Keratinocyte (primary cell): Measurements from ENCODE around the gene GRIP1. TPM values are rescaled to one million over a fixed set of nuclear protein-coding genes. Genes with fewer than 3 reads are reported as not detected.

ENCODE experiments used
- DNase-seq: peaks from one replicate; pipeline ENCODE4 v3.0.0-alpha.2; 2011; ENCODE audit warnings: low read depth, missing footprints, low spot score
- FAIRE-seq: peaks from 2 replicates; lab custom pipeline; 2011; peaks lifted over from hg19 to GRCh38; lab: Jason Lieb, UNC
- H2AFZ ChIP-seq: 2 replicates; pipeline ENCODE4 v1.6.0; 2012; ENCODE audit warnings: low read length, control low read depth, inconsistent platforms; ENCODE audit not compliant: control insufficient read depth
- H3K27ac ChIP-seq: 2 replicates; pipeline ENCODE4 v1.5.1; 2011; ENCODE audit warnings: low read length; ENCODE audit not compliant: control insufficient read depth, insufficient read depth
- H3K27me3 ChIP-seq: 3 replicates; pipeline ENCODE4 v1.6.0; 2011; ENCODE audit warnings: low read length; ENCODE audit not compliant: control insufficient read depth, insufficient read depth; ENCODE audit errors: extremely low read depth
- H3K36me3 ChIP-seq, 2 experiments: 2 replicates in 1 of 2; 3 replicates in 1 of 2; pipeline ENCODE4 v1.5.1; 2011; ENCODE audit warnings: low read length in 2 of 2, mild to moderate bottlenecking in 1 of 2; ENCODE audit not compliant: control insufficient read depth in 2 of 2, insufficient read depth in 2 of 2; ENCODE audit errors: extremely low read depth in 1 of 2
- H3K4me1 ChIP-seq: 3 replicates; pipeline ENCODE4 v1.5.1; 2011; ENCODE audit warnings: low read length; ENCODE audit not compliant: control insufficient read depth, insufficient read depth; ENCODE audit errors: extremely low read depth
- H3K4me2 ChIP-seq: 3 replicates; pipeline ENCODE4 v1.6.0; 2011; ENCODE audit warnings: low read depth, low read length; ENCODE audit not compliant: control insufficient read depth, insufficient read depth; ENCODE audit errors: extremely low read depth
- H3K4me3 ChIP-seq, 3 experiments: fragments of 200-600 bp in 1 of 3; sonication (generic) in 1 of 3; 2 replicates in 2 of 3; 3 replicates in 1 of 3; pipeline ENCODE4 v1.5.1; 2011 to 2016; ENCODE audit warnings: low read length in 3 of 3, mild to moderate bottlenecking in 3 of 3, control low read depth in 2 of 3, inconsistent platforms in 1 of 3, low read depth in 1 of 3, mixed read lengths in 1 of 3, mixed run types in 1 of 3, moderate library complexity in 1 of 3; ENCODE audit not compliant: control insufficient read depth in 2 of 3, insufficient read depth in 2 of 3; ENCODE audit errors: extremely low read depth in 1 of 3
- H3K79me2 ChIP-seq: 2 replicates; pipeline ENCODE4 v1.6.0; 2012; ENCODE audit warnings: low read length; ENCODE audit not compliant: control insufficient read depth, insufficient read depth
- H3K9ac ChIP-seq: 3 replicates; pipeline ENCODE4 v1.6.0; 2011; ENCODE audit warnings: low read length; ENCODE audit not compliant: control insufficient read depth, insufficient read depth; ENCODE audit errors: extremely low read depth
- H3K9me1 ChIP-seq: 3 replicates; pipeline ENCODE4 v1.6.0; 2011; ENCODE audit warnings: low read length; ENCODE audit not compliant: control insufficient read depth, insufficient read depth; ENCODE audit errors: extremely low read depth
- H3K9me3 ChIP-seq: 2 replicates; pipeline ENCODE4 v1.5.1; 2012; ENCODE audit warnings: low read depth, low read length; ENCODE audit not compliant: control insufficient read depth
- H4K20me1 ChIP-seq: 3 replicates; pipeline ENCODE4 v1.6.0; 2011; ENCODE audit warnings: low read length; ENCODE audit not compliant: control insufficient read depth, insufficient read depth; ENCODE audit errors: extremely low read depth
- EZH2 ChIP-seq: IDR thresholded peaks from one replicate; pipeline ENCODE4 v1.6.1; 2012; ENCODE audit warnings: inconsistent platforms, mild to moderate bottlenecking, low read length, moderate library complexity
- dilution Hi-C: fragments of 300-500 bp; cut with MboI; formaldehyde crosslinking; loops from one replicate; pipeline ENCODE4 v1.7.0; 2020; ENCODE audit warnings: low sequenced_read_pairs; ENCODE audit not compliant: extremely low pct_ligation_motif_present
- polyA plus RNA-seq, 5 experiments: library from polyadenylated mRNA; depleted of rRNA in 3 of 5; stranded (reverse) in 3 of 5; stranded (forward) in 1 of 5; unstranded in 1 of 5; fragments of >200 nt; gene quantifications; 1 replicate in 1 of 5; 2 replicates in 3 of 5; 3 replicates in 1 of 5; pipeline versions ENCODE4 v1.2.1 to v1.2.3, GENCODE V29; 2011 to 2012; ENCODE audit warnings: missing spikeins in 2 of 5, low read depth in 1 of 5, low replicate concordance in 1 of 5
- TF ChIP-seq, protein P1 (sequence below), 3 experiments: IDR thresholded peaks in 1 of 3; conservative IDR thresholded peaks in 1 of 3; optimal IDR thresholded peaks in 1 of 3; 2 replicates in 2 of 3; 3 replicates in 1 of 3; pipeline versions ENCODE3 to v1.5.1; 2011; ENCODE audit warnings: low read length in 3 of 3, mild to moderate bottlenecking in 3 of 3, moderate library complexity in 2 of 3, control low read depth in 1 of 3, inconsistent platforms in 1 of 3; ENCODE audit not compliant: insufficient read depth in 2 of 3; ENCODE audit errors: extremely low read depth in 1 of 3

Gene GRIP1
- polyA plus RNA-seq, 1 donor (not counting 4 experiments of a cell fraction or from before 2014, with no cell fraction given), result 6.7 TPM

DNA sequence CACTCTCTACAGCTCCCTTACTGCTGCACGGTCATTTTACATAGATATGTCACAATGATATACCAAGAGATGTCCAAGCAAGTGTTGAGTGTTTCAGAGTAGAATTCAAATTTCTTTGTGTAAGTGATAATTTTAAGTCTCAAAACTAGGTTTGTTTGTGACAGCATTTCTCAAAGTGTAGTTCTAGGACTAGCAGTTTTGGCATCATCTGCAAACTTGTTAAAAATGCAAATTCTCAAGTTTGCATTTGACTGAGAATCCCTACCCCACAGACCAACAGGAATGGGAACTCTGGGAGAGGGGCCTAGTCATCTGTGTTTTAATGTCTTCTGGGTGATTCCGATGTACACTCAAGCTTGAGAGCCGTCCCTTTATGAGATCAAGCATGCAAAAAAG, 279.0 kb downstream of the GRIP1 start:
- Histone ChIP-seq H3K9me1 (no peaks in the 10 kb centered on the region), H2AFZ (no peak overlapping the region), H3K79me2 (no peaks in the 10 kb centered on the region), H3K4me2 (no peak overlapping the region), H3K27ac (no peak overlapping the region), H3K9ac (no peak overlapping the region), H3K36me3 (no peaks in the 10 kb centered on the region), H3K4me3 (no peak overlapping the region), H3K4me1 (peaks cover 4% of the 10 kb centered on the region), H3K9me3 (no peaks in the 10 kb centered on the region), H3K27me3 (no peaks in the 10 kb centered on the region), H4K20me1 (no peaks in the 10 kb centered on the region)
- DNase-seq (no peak), FAIRE-seq (no peak)
- dilution Hi-C loops, result loop anchor here (25.0 kb wide), 1 partner anchor 138 kb away; no protein-coding TSS in a partner anchor
- TF ChIP-seq EZH2, result no peak
- TF ChIP-seq, protein P1, sequence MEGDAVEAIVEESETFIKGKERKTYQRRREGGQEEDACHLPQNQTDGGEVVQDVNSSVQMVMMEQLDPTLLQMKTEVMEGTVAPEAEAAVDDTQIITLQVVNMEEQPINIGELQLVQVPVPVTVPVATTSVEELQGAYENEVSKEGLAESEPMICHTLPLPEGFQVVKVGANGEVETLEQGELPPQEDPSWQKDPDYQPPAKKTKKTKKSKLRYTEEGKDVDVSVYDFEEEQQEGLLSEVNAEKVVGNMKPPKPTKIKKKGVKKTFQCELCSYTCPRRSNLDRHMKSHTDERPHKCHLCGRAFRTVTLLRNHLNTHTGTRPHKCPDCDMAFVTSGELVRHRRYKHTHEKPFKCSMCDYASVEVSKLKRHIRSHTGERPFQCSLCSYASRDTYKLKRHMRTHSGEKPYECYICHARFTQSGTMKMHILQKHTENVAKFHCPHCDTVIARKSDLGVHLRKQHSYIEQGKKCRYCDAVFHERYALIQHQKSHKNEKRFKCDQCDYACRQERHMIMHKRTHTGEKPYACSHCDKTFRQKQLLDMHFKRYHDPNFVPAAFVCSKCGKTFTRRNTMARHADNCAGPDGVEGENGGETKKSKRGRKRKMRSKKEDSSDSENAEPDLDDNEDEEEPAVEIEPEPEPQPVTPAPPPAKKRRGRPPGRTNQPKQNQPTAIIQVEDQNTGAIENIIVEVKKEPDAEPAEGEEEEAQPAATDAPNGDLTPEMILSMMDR (optimal IDR thresholded peaks at IDR 0.05 in 1 of 3, IDR thresholded peaks at IDR 0.05 in 1 of 3, conservative IDR thresholded peaks at IDR 0.05 in 1 of 3; ENCODE audit: extremely low read depth in 1 of 3, insufficient read depth in 2 of 3, low read length in 3 of 3), result no peak

- DNase-seq (no peak), FAIRE-seq (no peak)
- no peak overlapping the region for H2AFZ ChIP-seq
- TF ChIP-seq, protein P1 (optimal IDR thresholded peaks at IDR 0.05 in 1 of 3, IDR thresholded peaks at IDR 0.05 in 1 of 3, conservative IDR thresholded peaks at IDR 0.05 in 1 of 3; ENCODE audit: extremely low read depth in 1 of 3, insufficient read depth in 2 of 3, low read length in 3 of 3), result no peak
- TF ChIP-seq EZH2, result no peak
- H3K4me1 ChIP-seq, result peaks cover 4% of the 10 kb centered on the region
- no peak overlapping the region for H3K27ac ChIP-seq
- no peaks in the 10 kb centered on the region for H3K9me3 ChIP-seq
- no peaks in the 10 kb centered on the region for H3K36me3 ChIP-seq
- no peaks in the 10 kb centered on the region for H3K27me3 ChIP-seq
- H3K9me1 ChIP-seq, result no peaks in the 10 kb centered on the region
- H3K4me3 ChIP-seq, result no peak overlapping the region
- H3K4me2 ChIP-seq, result no peak overlapping the region
- dilution Hi-C loops, result no loop called here
- H4K20me1 ChIP-seq, result no peaks in the 10 kb centered on the region
- no peak overlapping the region for H3K9ac ChIP-seq
- H3K79me2 ChIP-seq, result no peaks in the 10 kb centered on the region
Observed at GRCh38 chr12:66398931-66399910, 279.7 kb downstream of the GRIP1 start.
